Hindlimb muscle (tissue), 1 donor: Measurements from ENCODE around the gene GSTM3. TPM values are rescaled to one million over a fixed set of nuclear protein-coding genes. Genes with fewer than 3 reads are reported as not detected.
"Not testable (repeated sequence)": the region's sequence is repeated elsewhere in the genome, so short reads cannot be mapped to it uniquely, and the experiment has no call there.

Experiments
- DNase-seq: peaks from one replicate; pipeline ENCODE4 v3.0.0-alpha.2; 2013
- polyA plus RNA-seq: library from polyadenylated mRNA; unstranded; fragments of 120-200 nt; gene quantifications from one replicate; pipeline ENCODE4 v1.2.1, GENCODE V29; 2013; ENCODE audit not compliant: insufficient read length

GSTM3 gene
- polyA plus RNA-seq, 1 donor = 34.4 TPM

- DNase-seq = not testable (repeated sequence)
Observed at GRCh38 chr1:109694400-109694799, 46.4 kb downstream of the GSTM3 start.

GRCh38 chr1:109691759-109692158, 49.1 kb downstream of the GSTM3 start:
- DNase-seq = no peak

GRCh38 chr1:109689844-109690405, 50.9 kb downstream of the GSTM3 start:
- no peak for DNase-seq

- peak; percentile 83 for DNase-seq
Observed at GRCh38 chr1:109687641-109688499, 53.0 kb downstream of the GSTM3 start, which contains the start of gene GSTM1. TSS of gene GSTM1 (plus strand) at chr1:109687817. CDS start at chr1:109687874, 57 bp downstream.

- not testable (repeated sequence) for DNase-seq
Observed at GRCh38 chr1:109687109-109687508, 53.7 kb downstream of the GSTM3 start.

GRCh38 chr1:109685890-109686289, 54.9 kb downstream of the GSTM3 start:
- DNase-seq = not testable (repeated sequence)

- DNase-seq = not testable (repeated sequence)
Observed at GRCh38 chr1:109685399-109685798, 55.4 kb downstream of the GSTM3 start.

GRCh38 chr1:109684777-109685176, 56.1 kb downstream of the GSTM3 start:
- DNase-seq = not testable (repeated sequence)

Other genes starting within 250 kb of the GSTM3 start
- gene CYB561D1, start 246.9 kb downstream of the GSTM3 start, polyA plus RNA-seq = 11.5 TPM
- 14.8 TPM for gene AMIGO1, start 231.3 kb downstream of the GSTM3 start, polyA plus RNA-seq
- 3.1 TPM for gene GPR61, start 201.2 kb downstream of the GSTM3 start, polyA plus RNA-seq
- 6.4 TPM for gene GNAI3, start 192.4 kb downstream of the GSTM3 start, polyA plus RNA-seq
- not detected for gene GNAT2, start 121.4 kb downstream of the GSTM3 start, polyA plus RNA-seq
- 27.6 TPM for gene AMPD2, start 121.2 kb downstream of the GSTM3 start, polyA plus RNA-seq
- 19.4 TPM for gene GSTM4, start 84.9 kb downstream of the GSTM3 start, polyA plus RNA-seq
- gene GSTM2, start 73.0 kb downstream of the GSTM3 start, polyA plus RNA-seq = 157 TPM
- 50.6 TPM for gene GSTM1, start 53.2 kb downstream of the GSTM3 start, polyA plus RNA-seq
- 19.8 TPM for gene GSTM5, start 28.8 kb downstream of the GSTM3 start, polyA plus RNA-seq
- 0.34 TPM for gene EPS8L3, start 22.9 kb upstream of the GSTM3 start, polyA plus RNA-seq
- 14.4 TPM for gene CSF1, start 169.8 kb upstream of the GSTM3 start, polyA plus RNA-seq
- gene AHCYL1, start 243.7 kb upstream of the GSTM3 start, polyA plus RNA-seq = 40.8 TPM